AG04450 (cell line): Measurements from ENCODE around the gene VPS13C. TPM values are rescaled to one million over a fixed set of nuclear protein-coding genes. Genes with fewer than 3 reads are reported as not detected.
A peak's percentile ranks its signal among the peaks of the same experiment; 100 is the strongest.

ENCODE experiments used
- CTCF ChIA-PET: fragments of 300-600, 350-600 bp; formaldehyde crosslinking; extraction: SDS; loops from one replicate; lab custom pipeline; 2022; ENCODE audit warnings: antibody characterized with exemption, inconsistent platforms; lab: Charles Lee
- POLR2A ChIA-PET: fragments of 350-600 bp; formaldehyde crosslinking; extraction: SDS; loops from one replicate; lab custom pipeline; 2021; ENCODE audit warnings: antibody characterized with exemption, inconsistent platforms; lab: Yijun Ruan, JAX
- DNase-seq: peaks from one replicate; pipeline ENCODE4 v3.0.0-alpha.2; 2011; ENCODE audit warnings: low read depth, low spot score
- H3K27ac ChIP-seq: one replicate; pipeline ENCODE4 v1.5.1; 2012; ENCODE audit warnings: low read depth, low read length, control low read depth
- H3K27me3 ChIP-seq: one replicate; pipeline ENCODE4 v1.6.0; 2012; ENCODE audit warnings: low read length; ENCODE audit not compliant: control insufficient read depth, insufficient read depth
- H3K4me3 ChIP-seq: 2 replicates; pipeline ENCODE4 v1.5.1; 2011; ENCODE audit warnings: mild to moderate bottlenecking, low read depth, low read length, control low read depth
- H3K9me3 ChIP-seq: 2 replicates; pipeline ENCODE4 v1.5.1; 2012; ENCODE audit warnings: low read length; ENCODE audit not compliant: control insufficient read depth, insufficient read depth
- polyA plus RNA-seq: library from polyadenylated mRNA; depleted of rRNA; stranded (reverse); fragments of >200 nt; gene quantifications from 2 replicates; pipeline ENCODE4 v1.2.3, GENCODE V29; 2011
- TF ChIP-seq, protein P1 (sequence below): IDR thresholded peaks from 2 replicates; pipeline ENCODE4 v1.5.1; 2011; ENCODE audit warnings: low read depth, low read length, control low read depth, inconsistent platforms

The VPS13C gene
- polyA plus RNA-seq, 1 experiment: 17.8 TPM

DNA sequence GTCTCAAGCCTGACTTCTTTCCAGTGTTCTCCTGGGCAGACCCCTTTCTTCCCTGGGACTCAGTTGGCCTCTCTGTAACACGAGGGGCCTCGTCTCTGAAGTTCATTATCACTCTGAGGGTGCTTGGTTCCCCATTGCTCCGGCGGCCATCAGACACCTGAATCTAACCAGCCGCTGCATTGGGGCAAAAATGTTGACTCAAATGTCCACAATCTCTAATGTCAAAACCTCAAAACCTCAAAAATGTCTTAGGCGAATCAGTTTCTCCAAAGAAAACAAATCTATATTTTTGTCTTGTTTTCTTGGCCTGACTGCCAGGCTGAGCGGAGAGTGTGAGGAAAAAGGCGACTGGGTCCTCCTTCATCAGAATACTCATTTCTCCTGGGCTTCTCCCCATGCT lies 220.7 kb downstream of the VPS13C start:
- H3K4me3 ChIP-seq: no peak overlapping the region
- no peak for DNase-seq
- peaks cover 4% of the 10 kb centered on the region for H3K27me3 ChIP-seq
- ChIA-PET CTCF (interaction anchor here (1.0 kb wide), 1 partner anchor 15 kb away, joined by 3 read pairs; no protein-coding TSS in a partner anchor), POLR2A (no interaction called here)
- no peaks in the 10 kb centered on the region for H3K9me3 ChIP-seq
- TF ChIP-seq, protein P1, sequence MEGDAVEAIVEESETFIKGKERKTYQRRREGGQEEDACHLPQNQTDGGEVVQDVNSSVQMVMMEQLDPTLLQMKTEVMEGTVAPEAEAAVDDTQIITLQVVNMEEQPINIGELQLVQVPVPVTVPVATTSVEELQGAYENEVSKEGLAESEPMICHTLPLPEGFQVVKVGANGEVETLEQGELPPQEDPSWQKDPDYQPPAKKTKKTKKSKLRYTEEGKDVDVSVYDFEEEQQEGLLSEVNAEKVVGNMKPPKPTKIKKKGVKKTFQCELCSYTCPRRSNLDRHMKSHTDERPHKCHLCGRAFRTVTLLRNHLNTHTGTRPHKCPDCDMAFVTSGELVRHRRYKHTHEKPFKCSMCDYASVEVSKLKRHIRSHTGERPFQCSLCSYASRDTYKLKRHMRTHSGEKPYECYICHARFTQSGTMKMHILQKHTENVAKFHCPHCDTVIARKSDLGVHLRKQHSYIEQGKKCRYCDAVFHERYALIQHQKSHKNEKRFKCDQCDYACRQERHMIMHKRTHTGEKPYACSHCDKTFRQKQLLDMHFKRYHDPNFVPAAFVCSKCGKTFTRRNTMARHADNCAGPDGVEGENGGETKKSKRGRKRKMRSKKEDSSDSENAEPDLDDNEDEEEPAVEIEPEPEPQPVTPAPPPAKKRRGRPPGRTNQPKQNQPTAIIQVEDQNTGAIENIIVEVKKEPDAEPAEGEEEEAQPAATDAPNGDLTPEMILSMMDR: no peak
- H3K27ac ChIP-seq: no peak overlapping the region

DNA sequence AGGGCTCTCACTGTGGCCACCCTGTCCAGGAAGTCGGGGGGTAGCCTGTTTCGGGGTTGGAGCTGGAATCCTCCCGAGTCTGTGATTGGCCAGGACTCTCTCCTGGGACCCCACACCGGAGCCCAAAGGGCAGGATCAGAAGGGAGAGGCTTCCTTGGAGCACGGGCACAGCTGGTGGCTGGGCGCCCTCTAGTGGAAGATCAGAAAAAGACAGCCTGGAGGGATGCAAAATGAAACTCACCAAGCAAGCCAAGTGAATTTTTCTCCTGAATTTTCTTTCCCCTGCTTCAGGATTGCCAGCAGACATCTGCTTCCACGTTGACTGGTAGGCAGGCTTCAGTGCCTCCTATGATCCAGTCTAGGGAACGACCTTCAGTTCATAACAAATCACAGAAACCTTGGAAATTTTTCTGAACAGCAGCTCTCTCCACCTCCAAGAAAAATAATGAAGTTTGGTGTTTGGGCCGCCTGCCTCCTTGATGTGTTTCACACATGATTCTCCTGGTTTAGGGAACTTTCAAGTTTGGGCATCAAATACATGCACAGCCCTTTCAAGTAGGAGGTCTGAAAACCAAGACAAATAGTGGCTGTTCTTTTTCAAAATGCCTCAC lies 224.6 kb downstream of the VPS13C start:
- TF ChIP-seq, protein P1: peak; percentile 95
- Histone ChIP-seq H3K27me3 (peaks cover 8% of the 10 kb centered on the region), H3K4me3 (no peak overlapping the region), H3K27ac (no peak overlapping the region), H3K9me3 (no peaks in the 10 kb centered on the region)
- POLR2A ChIA-PET: no interaction called here
- DNase-seq: no peak
- CTCF ChIA-PET: interaction anchor here (0.6 to 3.2 kb wide), 29 partner anchors 9 to 1552 kb away, joined by 3 to 28 read pairs (median 5); partner anchors contain the start of gene ICE2

DNA sequence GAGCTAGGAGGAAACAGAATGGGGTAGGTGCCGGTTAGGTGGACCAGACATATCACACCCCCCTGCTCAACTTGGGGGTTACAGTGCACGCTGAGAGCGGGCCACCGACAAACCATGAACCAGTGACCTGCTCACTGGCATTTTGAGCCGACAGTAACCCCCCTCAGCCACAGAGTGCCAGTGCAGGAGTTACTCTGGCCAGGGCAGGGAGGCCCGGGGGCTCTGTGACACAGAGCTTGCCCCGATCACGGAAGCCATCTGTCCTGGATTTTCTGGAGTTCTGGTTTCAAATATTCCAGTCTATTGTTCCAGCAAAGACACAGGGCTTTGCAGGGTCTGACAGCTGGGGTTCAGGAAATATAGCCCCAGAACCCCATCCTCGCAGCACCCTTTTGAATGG lies 225.2 kb downstream of the VPS13C start:
- Histone ChIP-seq H3K9me3 (no peaks in the 10 kb centered on the region), H3K4me3 (no peak overlapping the region), H3K27ac (no peak overlapping the region), H3K27me3 (peaks cover 8% of the 10 kb centered on the region)
- ChIA-PET POLR2A (no interaction called here), CTCF (interaction anchor here (0.7 to 3.2 kb wide), 31 partner anchors 8 to 1551 kb away, joined by 3 to 28 read pairs (median 6); partner anchors contain the start of gene ICE2)
- DNase-seq: no peak
- TF ChIP-seq, protein P1: no peak

DNA sequence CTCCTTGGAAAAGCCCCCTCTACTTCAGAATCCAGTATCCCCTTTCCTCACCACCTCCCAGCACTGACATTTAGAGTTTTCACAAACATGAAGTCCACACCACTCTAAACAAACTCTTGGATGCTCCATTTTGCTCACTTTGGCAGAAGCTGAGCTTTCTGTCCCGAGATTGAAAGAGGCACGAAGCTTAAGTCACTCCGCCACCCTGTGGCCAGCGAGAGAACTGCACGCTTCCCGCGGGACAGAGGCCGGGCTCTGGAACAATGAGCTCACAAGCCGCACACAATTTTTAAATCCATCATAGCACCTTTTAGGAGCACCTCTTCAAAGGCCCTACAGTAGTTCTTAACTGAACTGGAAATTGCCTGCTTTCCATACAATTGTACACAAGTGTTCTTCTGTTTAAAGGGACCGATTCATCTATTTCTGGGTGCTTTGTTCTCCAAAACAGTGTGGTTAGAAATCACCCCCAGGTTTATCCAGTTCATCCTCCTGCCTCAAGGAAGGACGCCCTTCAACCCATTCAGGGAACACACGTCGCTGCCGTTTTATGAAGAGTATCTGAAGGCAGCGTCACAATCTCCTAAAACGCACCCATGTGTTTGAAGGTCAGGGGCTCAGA lies 226.1 kb downstream of the VPS13C start:
- no peak overlapping the region for H3K27ac ChIP-seq
- POLR2A ChIA-PET: interaction anchor here (0.8 kb wide), 1 partner anchor 16 kb away, joined by 3 read pairs; no protein-coding TSS in a partner anchor
- peaks cover 8% of the 10 kb centered on the region for H3K27me3 ChIP-seq
- DNase-seq: peak; percentile 47
- CTCF ChIA-PET: interaction anchor here (0.5 to 3.2 kb wide), 102 partner anchors 9 to 1509 kb away, joined by 3 to 36 read pairs (median 4); partner anchors contain the start of genes C2CD4A and ICE2
- no peaks in the 10 kb centered on the region for H3K9me3 ChIP-seq
- TF ChIP-seq, protein P1: peak; percentile 95
- H3K4me3 ChIP-seq: no peak overlapping the region

DNA sequence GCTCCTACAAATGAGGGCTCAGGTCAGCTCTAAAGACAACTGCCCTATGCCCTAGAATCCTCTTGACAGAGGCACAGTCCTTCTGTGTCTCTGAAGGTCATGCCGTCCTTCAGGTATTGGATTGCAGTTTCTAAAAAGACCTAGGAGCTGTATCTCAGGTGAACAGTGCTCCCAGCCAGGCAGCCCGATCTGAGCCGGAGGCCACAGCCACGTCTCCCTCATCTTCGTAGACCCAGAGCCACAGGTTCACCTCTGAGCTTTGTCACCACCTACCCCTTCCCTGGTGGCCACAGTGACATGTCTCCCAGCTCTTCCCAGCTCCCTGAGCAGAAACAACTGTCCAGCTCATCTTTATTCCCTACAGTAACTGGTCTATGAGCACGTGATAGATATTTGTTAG lies 228.0 kb downstream of the VPS13C start:
- H3K9me3 ChIP-seq: no peaks in the 10 kb centered on the region
- no peak overlapping the region for H3K27ac ChIP-seq
- CTCF ChIA-PET: interaction anchor here (0.5 to 1.0 kb wide), 4 partner anchors 13 to 1247 kb away, joined by 3 to 4 read pairs (median 4); no protein-coding TSS in a partner anchor
- no peak for DNase-seq
- H3K27me3 ChIP-seq: peaks cover 8% of the 10 kb centered on the region
- POLR2A ChIA-PET: no interaction called here
- TF ChIP-seq, protein P1: no peak
- no peak overlapping the region for H3K4me3 ChIP-seq
